GM10248 (cell line): ENCODE results near the gene MAK.
"Not testable (repeated sequence)": the region's sequence is repeated elsewhere in the genome, so short reads cannot be mapped to it uniquely, and the experiment has no call there.

Experiments used
- CTCF ChIA-PET: fragments of 300-600 bp; sonication (Branson Sonifier 250); formaldehyde crosslinking; extraction: SDS; loops from one replicate; lab custom pipeline; 2021; ENCODE audit warnings: antibody characterized with exemption; lab: Yijun Ruan, JAX
- POLR2A ChIA-PET: fragments of 350-650 bp; sonication (Branson Sonifier 250); formaldehyde crosslinking; extraction: SDS; loops from one replicate; lab custom pipeline; 2020; ENCODE audit warnings: antibody characterized with exemption; lab: Yijun Ruan, JAX
- DNase-seq: peaks from one replicate; pipeline ENCODE4 v3.0.0; 2012; ENCODE audit errors: extremely low spot score
- CTCF ChIP-seq: IDR thresholded peaks from 2 replicates; pipeline ENCODE4 v1.5.1; 2012; ENCODE audit warnings: mild to moderate bottlenecking, low read depth; ENCODE audit errors: extremely low read depth, missing control alignments, control extremely low read depth

MAK gene

GRCh38 chr6:10837995-10838793 lies at the start of gene MAK:
TSS of gene MAK (minus strand) at chr6:10838539. CDS start at chr6:10830648, 7,891 bp downstream.
- ChIA-PET POLR2A (interaction anchor here (0.8 kb wide), 1 partner anchor 9 kb away, joined by 3 read pairs; no protein-coding TSS in a partner anchor), CTCF (interaction anchor here (0.8 to 1.7 kb wide), 6 partner anchors 19 to 373 kb away, joined by 3 to 4 read pairs (median 3); no protein-coding TSS in a partner anchor)
- peak; percentile 97 for DNase-seq
- no peak for TF ChIP-seq CTCF

GRCh38 chr6:10886691-10887502 lies 48.6 kb upstream of the MAK start, which contains the start of gene SYCP2L:
TSS of gene SYCP2L (plus strand) at chr6:10887052. CDS start at chr6:10887127, 75 bp downstream.
- DNase-seq = peak; percentile 40
- peak; percentile 8 for TF ChIP-seq CTCF
- POLR2A ChIA-PET = no interaction called here
- CTCF ChIA-PET = interaction anchor here (1.0 to 2.0 kb wide), 2 partner anchors 10 to 12 kb away, joined by 3 to 7 read pairs; no protein-coding TSS in a partner anchor

- DNase-seq, POLR2A ChIA-PET: not testable (repeated sequence)
- CTCF ChIA-PET = interaction anchor here (1.0 to 2.0 kb wide), 2 partner anchors 11 kb away, joined by 3 to 7 read pairs; no protein-coding TSS in a partner anchor
These were observed 48.0 kb upstream of the MAK start for GRCh38 chr6:10886365-10886690.

- DNase-seq = no peak
- ChIA-PET CTCF (interaction anchor here (1.2 kb wide), 1 partner anchor 374 kb away, joined by 3 read pairs; no protein-coding TSS in a partner anchor), POLR2A (no interaction called here)
- TF ChIP-seq CTCF = no peak
These were observed 46.1 kb upstream of the MAK start for GRCh38 chr6:10884245-10884972.

- TF ChIP-seq CTCF = no peak
- ChIA-PET CTCF (interaction anchor here (1.2 kb wide), 1 partner anchor 373 kb away, joined by 3 read pairs; no protein-coding TSS in a partner anchor), POLR2A (no interaction called here)
- no peak for DNase-seq
These were observed 45.2 kb upstream of the MAK start for GRCh38 chr6:10883312-10884244.

- TF ChIP-seq CTCF = no peak
- POLR2A ChIA-PET = no interaction called here
- CTCF ChIA-PET = interaction anchor here (1.2 kb wide), 1 partner anchor 9 kb away, joined by 3 read pairs; no protein-coding TSS in a partner anchor
- DNase-seq = no peak
These were observed 44.4 kb upstream of the MAK start for GRCh38 chr6:10882657-10883171.

GRCh38 chr6:10882253-10882630 lies 43.9 kb upstream of the MAK start:
- CTCF ChIA-PET = interaction anchor here (1.2 kb wide), 2 partner anchors 9 to 10 kb away, joined by 3 to 4 read pairs; no protein-coding TSS in a partner anchor
- DNase-seq, POLR2A ChIA-PET: not testable (repeated sequence)
